Omental fat pad (tissue), 4 donors: ENCODE results near the gene F10. TPM values are rescaled to one million over a fixed set of nuclear protein-coding genes. Genes with fewer than 3 reads are reported as not detected.

Experiments used
- ATAC-seq: fragments of 150-250 bp; one replicate; pipeline ENCODE4 v1.9.1; 2016; ENCODE audit warnings: mild to moderate bottlenecking, moderate library complexity; ENCODE audit not compliant: low FRiP score
- DNase-seq: peaks from one replicate; pipeline ENCODE4 v3.0.0-alpha.2; 2019; ENCODE audit warnings: low spot score
- total RNA-seq, 4 donors: library from RNA; depleted of rRNA; stranded (reverse); fragments of >200 nt; gene quantifications; one replicate each; pipeline ENCODE4 v1.1.0, GENCODE V29; 2016
- TF ChIP-seq, protein P1 (sequence below), 3 donors: fragments of 450-650 bp; IDR thresholded peaks; one replicate each; pipeline ENCODE4 v1.5.1; 2016 to 2017; ENCODE audit warnings: antibody characterized with exemption in 3 of 3, mild to moderate bottlenecking in 3 of 3, moderate library complexity in 2 of 3

The F10 gene
- total RNA-seq, 4 donors from 2014 or later: 10.8 to 51.1 (median 13.6) TPM

DNA sequence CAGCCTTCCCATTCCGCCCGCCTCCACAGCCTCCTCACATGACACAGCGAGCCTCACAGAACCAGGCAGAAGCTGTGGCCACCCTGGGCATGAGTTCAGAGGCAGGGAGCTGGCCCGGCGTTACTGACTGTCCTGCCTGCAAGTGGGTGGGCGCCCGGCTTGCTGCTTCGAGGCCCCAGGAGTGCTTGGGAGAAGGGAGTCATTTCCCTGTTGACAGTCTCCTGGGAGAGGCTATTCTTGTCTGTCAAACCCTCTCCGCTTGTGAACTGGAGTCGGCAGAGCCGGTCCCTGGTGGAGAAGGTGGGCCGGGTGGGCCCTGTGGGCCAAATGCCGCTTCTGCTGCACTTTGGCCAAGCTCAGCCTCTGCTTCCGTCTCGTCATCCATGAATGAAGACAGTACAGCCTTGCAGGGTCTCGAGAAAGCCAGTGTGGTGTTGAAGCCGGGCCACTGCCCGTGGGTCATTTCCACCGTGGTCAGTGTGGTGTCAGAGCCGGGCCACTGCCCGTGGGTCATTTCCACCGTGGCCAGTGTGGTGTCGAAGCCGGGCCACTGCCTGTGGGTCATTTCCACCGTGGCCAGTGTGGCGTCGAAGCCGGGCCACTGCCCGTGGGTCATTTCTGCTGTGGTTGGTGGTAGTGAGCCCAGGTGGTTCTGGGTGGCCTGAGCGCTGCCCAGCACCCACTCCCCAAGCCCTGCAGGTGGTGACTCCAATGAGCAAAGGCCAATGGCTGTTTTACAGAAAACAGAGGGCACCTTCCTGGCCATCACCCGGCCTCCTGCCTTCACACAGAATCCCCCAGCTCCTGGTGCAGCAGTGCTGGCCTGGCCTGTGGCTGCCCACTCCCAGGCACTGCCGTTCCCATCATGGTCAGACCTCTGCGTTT, 30.5 kb upstream of the F10 start:
- TF ChIP-seq, protein P1, sequence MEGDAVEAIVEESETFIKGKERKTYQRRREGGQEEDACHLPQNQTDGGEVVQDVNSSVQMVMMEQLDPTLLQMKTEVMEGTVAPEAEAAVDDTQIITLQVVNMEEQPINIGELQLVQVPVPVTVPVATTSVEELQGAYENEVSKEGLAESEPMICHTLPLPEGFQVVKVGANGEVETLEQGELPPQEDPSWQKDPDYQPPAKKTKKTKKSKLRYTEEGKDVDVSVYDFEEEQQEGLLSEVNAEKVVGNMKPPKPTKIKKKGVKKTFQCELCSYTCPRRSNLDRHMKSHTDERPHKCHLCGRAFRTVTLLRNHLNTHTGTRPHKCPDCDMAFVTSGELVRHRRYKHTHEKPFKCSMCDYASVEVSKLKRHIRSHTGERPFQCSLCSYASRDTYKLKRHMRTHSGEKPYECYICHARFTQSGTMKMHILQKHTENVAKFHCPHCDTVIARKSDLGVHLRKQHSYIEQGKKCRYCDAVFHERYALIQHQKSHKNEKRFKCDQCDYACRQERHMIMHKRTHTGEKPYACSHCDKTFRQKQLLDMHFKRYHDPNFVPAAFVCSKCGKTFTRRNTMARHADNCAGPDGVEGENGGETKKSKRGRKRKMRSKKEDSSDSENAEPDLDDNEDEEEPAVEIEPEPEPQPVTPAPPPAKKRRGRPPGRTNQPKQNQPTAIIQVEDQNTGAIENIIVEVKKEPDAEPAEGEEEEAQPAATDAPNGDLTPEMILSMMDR (IDR thresholded peaks at IDR 0.05): no peak
- DNase-seq (no peak), ATAC-seq (no peak)

DNA sequence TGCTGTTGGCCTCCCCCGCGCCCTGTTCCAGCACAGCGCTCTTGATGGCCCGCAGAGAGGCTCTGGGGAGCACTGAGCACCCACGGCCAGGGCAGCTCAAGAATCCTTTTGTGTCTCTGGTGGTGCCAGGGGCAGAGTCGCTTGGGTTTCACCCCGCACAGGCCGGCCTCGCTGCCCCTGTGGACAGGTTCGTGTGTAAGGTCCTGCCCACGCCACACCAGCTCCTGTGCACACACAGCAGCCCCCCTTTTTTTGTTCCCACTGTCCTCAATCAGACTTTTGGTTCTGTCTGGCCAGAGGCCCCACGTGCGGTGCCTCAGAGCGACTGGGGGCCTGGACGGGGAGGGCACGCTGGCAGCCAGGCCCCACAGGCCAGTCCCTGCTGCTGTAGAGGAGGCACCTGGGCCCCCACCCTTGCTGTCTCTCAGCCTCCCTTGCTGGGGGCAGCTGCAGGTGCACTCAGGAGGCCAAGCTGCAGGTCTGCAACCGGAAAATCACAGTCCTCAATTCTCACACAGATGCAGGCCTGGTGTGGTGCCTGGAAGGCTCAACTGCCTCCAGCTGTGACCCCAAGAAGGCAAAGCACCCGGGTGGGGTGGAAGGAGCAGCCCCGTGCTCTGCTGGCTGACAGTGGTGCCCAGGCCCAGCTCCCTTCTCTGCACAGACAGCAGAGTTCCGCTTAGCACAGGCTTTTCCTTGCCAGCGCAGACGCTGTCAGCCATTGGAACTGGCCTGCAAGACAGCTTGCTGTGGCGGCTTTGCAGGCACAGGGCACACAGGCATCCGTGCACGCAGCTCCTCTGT, 29.6 kb upstream of the F10 start:
- TF ChIP-seq, protein P1 (IDR thresholded peaks at IDR 0.05): no peak
- DNase-seq (no peak), ATAC-seq (no peak)

DNA sequence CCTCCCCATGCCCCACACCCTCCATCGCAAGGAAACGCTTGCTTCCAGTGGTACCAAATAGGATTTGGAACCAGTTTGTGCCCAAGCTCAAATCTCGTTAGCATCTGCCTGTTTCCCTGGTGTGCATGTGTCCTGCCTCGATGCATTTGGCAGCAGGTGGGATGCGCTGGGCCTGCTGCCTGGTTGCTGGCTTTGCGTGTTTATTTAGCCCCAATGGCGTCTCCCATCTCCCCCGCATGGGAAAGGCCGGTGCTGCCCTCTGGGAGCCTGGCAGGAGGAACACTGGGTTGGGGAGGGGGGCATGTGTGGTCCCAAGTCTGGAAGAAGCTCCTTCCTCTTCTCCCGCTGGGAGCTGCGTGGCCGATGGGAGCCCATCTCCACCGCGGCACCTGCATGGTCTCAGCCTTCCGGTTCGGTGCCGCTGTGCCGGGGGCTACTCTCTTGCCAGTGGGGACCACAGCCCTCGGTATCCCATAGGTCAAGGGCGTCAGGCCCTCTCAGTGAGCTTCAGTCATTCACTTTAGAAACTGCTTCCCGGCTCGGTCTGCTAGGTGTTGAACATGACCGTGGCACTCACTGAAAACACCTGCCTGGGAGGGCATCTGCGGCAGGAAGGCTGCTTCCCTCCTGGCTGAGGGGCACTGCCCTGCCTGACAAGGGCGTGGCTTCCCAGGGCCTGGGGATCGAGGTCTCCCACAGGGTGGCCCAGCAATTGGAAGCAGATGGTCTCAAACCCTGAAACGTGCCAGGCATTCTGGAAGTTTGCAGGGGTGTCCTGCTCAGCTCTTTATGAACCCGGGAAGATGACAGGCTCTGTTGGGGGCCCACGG, 28.8 kb upstream of the F10 start:
- ATAC-seq: no peak
- TF ChIP-seq, protein P1 (IDR thresholded peaks at IDR 0.05): no peak
- DNase-seq: no peak

DNA sequence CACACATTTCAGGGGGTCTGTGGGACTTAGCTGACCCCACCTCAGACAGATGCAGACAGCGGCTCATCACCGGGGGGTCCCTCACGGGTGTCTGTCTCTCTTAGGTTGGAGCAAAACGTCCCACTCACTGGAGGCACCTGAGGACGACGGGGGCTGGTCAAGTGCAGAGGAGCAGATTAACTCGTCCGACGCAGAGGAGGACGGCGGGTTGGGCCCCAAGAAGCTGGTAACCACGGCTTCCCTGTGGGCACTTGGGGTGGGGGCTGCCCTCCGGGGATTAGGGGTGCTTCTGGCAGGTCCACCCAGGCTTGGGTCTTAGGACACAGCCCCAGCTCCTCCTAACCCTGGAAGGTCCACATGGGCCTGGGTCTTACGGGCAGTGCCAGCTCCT, 28.2 kb upstream of the F10 start:
- no peak for ATAC-seq
- TF ChIP-seq, protein P1 (IDR thresholded peaks at IDR 0.05): no peak
- DNase-seq: no peak

GRCh38 chr13:113095146-113096051, 27.2 kb upstream of the F10 start:
- TF ChIP-seq, protein P1 (IDR thresholded peaks at IDR 0.05): no peak
- ATAC-seq (no peak), DNase-seq (no peak)
